Measurements from ENCODE around the gene GALNT2. TPM values are rescaled to one million over a fixed set of nuclear protein-coding genes. Genes with fewer than 3 reads are reported as not detected.

GALNT2 gene
- total RNA-seq, 1 donor from 2014 or later = 49.4 TPM

DNA sequence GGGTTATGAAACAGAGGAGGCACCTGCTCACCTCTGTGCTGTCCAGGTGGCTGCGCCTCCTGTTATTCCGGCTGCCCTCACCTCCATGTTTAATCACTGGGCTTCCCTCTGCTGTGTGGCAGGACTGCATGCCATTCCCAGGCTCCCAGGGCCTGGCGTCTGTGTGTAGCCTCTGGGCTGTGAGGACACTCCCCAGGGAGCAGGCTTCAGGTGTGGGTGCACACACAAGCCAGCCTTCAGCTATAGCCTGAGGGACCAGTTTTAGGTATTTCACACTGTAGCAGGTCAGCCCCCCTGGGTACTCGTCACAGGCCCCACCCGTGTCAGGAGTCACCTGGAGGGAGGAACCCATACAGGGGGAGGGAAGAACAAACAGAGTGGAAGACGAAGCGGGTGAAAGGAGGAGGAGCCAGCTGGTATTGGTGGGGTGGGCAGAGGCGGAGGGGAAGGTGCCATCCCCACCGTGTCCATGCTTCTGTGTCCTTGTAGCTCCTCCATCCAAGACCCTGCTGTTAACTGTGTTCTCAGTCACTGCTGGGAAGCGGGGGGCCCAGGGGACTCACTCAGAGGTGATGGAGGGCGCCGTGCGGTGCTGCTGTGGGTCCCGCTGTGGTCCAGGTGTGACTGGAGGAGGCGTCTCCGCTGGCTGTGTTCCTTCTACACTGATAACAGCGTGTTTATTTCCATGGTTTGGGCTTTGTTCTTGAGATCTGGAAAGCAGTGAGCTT is 200.5 kb downstream of the GALNT2 start:
- no peak for DNase-seq

DNA sequence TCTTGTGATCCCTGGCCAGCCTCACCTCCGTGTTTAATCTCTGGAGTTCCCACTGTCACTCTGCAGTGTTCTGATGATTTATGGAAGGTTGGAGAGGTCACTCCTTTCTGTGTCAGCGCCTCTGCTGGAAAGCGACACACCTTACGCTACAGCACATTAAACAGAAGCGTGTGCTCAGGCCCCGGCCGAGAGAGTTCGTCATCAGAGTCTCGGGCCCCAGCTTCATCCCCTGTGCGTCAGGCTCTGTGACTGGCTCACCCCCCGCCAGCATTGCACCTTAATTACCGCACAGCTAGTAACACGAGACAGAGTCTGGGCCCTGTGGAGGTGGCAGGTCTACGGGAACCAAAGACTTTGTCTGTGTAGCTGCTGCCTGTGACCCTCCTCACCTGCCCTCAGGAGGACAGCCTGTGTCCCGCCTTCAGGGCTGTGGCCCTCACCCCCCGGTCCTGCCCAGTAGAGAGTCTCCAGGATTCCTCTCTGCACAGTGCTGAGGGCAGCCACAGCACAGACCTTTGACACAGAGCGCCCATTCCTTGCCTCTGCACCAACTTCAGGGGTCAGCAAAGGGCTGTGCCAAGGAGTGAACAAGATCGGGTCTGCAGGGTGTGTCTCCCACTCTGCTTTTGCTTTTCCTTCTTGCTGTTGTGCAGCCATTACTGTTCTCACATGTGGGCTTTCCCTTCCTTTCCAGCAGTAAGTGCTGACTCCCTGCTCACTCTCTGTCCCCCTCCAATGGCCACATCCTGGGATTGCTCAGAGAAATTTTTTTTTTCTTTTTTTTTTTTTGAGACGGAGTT is 201.5 kb downstream of the GALNT2 start:
- DNase-seq = peak; percentile 81

GRCh38 chr1:230270185-230270558 is 203.1 kb downstream of the GALNT2 start:
- no peak for DNase-seq

- peak; percentile 59 for DNase-seq
Observed at GRCh38 chr1:230270559-230271281, 203.7 kb downstream of the GALNT2 start.

- DNase-seq = peak; percentile 8
Observed at GRCh38 chr1:230271300-230272035, 204.4 kb downstream of the GALNT2 start.

- no peak for DNase-seq
Observed at GRCh38 chr1:230272557-230272956, 205.5 kb downstream of the GALNT2 start.

GRCh38 chr1:230273141-230273710 is 206.2 kb downstream of the GALNT2 start:
- DNase-seq = no peak

GRCh38 chr1:230274254-230274653 is 207.2 kb downstream of the GALNT2 start:
- DNase-seq = peak; percentile 69

- DNase-seq = no peak
Observed at GRCh38 chr1:230276401-230276800, 209.4 kb downstream of the GALNT2 start.

DNA sequence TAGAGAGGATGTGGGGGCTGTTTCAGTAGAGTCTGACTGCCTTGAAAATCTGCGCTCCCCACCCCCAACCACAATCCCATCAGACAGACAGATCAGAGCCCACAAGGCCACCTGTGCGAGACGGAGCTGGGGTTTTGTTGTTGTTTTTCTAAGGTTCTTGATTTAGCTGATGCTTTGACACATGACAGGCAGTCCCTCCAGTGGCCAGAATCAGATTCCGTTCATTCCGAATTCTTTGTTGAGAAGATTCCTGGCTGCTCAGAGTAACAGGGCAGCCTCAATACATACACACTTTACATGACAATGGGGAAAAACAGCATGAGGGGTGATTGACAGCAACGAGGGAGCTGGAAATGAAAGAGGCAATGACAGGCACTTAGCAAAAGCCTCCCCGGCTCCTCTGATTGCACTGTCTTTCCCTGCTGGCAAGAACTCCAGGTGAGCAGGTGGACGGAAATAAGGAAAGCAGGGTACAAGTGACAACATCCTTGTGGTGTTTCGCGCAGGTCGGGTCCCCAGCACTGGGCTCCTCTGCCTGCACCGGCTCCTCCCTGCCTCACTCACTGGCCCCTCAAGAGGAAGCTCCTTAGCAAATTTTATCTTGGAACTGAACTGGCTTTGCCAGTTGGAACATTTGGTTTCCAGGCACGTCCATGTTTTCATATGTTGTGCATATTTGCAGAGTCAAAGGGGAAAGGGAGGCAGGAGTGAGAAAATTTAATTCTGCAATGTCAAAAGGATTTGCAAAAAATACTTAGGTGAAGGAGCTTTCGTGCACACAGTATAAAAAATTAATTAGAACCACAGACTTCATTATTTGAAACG is 210.4 kb downstream of the GALNT2 start:
- DNase-seq = no peak

- no peak for DNase-seq
Observed at GRCh38 chr1:230278376-230278775, 211.3 kb downstream of the GALNT2 start.

DNA sequence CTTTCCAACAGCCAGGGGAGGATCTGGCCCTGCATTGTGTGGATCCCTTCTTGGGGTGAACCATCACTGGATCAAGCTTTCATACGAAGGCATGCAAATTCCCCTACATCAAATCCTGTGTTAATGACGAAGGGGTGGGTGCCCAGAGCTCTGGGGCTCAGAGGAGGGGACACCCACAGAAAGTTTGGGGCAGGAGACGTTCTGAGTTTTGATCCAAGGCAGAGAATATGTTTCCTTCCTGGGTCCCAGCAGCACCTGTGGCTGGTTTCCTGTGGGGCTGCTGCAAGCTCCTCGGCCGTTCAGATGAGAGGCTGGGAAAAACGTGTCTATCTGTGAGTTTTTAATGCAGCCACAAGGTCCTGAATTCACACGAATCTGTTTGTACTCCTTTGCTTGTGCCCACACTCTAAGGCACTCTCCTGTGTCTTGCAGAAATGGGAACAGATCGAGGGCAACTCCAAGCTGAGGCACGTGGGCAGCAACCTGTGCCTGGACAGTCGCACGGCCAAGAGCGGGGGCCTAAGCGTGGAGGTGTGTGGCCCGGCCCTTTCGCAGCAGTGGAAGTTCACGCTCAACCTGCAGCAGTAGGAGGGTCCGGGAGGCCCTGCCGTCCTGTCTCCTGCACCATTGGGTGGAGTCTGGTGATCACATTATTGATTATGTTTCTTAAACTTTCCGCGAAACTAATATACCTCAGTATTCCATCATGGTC is 212.0 kb downstream of the GALNT2 start:
- DNase-seq = no peak

DNA sequence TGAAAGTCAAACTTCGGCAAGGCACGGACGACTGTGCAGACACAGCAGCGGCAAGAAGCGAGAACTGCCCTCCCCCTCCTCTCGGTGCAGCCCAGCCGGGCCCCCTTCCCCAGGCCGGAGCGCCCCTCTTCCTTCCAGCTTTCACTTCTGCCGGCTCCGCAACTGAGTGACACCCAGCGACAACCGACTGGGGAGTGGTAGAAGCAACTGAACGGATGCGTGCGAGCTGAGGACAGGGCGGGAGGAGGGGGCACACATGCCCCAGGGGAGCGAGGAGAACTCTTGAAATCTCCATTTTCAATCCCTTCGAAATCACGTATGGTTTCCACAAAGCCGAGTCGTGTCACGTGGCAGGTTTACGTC is 212.5 kb downstream of the GALNT2 start:
- no peak for DNase-seq

- DNase-seq = no peak
Observed at GRCh38 chr1:230280054-230280795, 213.2 kb downstream of the GALNT2 start.

- DNase-seq = no peak
Observed at GRCh38 chr1:230280906-230281413, 213.9 kb downstream of the GALNT2 start.

- DNase-seq = peak; percentile 8
Observed at GRCh38 chr1:230281556-230281955, 214.5 kb downstream of the GALNT2 start.

DNA sequence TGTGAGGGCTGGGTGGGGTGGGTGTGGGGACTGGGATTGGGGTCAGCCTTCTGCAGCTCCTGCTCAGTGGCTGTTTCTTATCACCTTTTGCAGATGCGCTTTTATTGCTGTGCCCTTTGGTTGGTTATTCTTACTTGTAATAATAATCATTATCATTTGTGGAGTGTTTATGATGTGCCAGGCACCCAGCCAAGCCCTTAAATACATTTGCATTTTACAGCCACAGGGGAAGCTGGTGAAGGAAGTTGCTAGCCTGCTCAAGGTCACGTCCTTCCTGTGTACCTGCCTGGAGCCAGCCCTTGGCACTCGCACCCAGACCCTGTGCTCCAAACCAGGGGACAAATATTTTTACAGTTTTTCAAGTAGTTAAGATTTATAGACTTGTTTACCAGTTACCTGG is 215.1 kb downstream of the GALNT2 start:
- DNase-seq = peak; percentile 52

DNA sequence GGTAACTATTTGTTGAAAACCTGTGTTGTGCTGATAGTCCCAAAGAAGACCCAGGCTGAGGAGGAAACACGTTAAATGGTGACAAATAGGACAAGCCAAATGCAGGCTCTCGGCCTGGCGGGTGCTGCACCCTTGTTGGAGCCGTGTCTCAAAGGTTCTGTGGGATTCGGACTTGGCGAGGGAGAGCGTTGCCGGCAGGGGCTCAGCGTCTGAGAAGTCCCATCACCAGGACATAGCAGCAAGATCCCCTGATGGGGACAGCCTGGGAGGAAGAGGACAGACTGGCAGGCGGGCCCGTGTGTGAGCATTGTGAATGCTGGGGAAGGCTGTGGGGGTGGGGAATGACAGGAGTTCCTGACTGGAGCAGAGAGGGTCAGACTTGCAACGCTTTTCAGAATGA is 216.6 kb downstream of the GALNT2 start:
- no peak for DNase-seq

GRCh38 chr1:230284891-230285290 is 217.9 kb downstream of the GALNT2 start:
- DNase-seq = no peak

- DNase-seq = no peak
Observed at GRCh38 chr1:230285351-230285750, 218.3 kb downstream of the GALNT2 start.

All from dermis blood vessel endothelial cell (primary cell).